GM19023 (cell line): ENCODE data around the gene SLC39A7.
A peak's percentile ranks its signal among the peaks of the same experiment; 100 is the strongest.

Experiments
- ATAC-seq: cut with Tn5 transposase; IDR thresholded peaks from one replicate; pipeline ENCODE4 v1.9.1; 2021; ENCODE audit warnings: mild to moderate bottlenecking, moderate library complexity; ENCODE audit not compliant: unreplicated experiment

The SLC39A7 gene

DNA sequence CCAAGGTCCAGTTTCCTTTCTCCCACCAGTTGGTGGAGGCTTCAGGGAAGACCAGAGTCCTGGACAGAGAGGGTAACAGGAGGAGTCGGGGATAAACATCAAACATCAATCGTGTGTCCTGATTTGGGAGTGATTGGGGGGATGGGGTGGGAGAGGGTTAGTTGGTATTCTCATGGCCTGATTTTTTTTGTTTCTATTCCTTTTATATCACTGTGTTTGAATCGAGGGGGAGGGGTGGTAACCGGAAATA, 3.4 kb downstream of the SLC39A7 start:
- ATAC-seq: no peak

DNA sequence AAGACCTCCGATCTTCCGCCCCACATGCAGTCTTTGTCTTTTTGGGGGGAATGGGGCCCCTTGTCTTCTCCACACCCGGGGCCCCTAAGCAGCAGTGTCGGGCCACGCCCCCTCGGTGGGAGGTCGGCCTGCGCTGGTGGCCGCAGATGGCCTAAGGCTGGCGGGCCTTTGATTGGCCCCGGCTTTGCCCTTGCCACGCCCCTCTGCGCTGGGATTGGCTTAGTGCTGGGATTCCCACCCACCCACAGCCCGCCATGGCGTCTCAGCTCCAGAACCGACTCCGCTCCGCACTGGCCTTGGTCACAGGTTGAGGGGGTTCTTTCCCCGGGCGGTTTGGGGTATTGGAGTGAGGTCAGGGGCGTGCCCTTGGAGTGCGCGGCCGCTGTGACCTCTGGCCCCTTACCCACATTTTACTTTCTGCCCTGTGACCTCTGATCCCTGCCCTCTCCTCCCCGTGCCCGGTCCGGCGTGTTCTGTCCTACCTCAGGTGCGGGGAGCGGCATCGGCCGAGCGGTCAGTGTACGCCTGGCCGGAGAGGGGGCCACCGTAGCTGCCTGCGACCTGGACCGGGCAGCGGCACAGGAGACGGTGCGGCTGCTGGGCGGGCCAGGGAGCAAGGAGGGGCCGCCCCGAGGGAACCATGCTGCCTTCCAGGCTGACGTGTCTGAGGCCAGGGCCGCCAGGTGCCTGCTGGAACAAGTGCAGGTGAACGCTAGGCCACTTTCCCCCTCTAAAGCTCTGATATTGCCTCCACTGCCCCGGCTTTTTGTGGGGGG, 3.9 kb downstream of the SLC39A7 start, which contains the start of gene HSD17B8:
TSS of gene HSD17B8 (plus strand) at position 241 of the 776 bp plus-strand sequence. CDS start at position 255, 14 bp downstream.
- ATAC-seq: peak; percentile 45

DNA sequence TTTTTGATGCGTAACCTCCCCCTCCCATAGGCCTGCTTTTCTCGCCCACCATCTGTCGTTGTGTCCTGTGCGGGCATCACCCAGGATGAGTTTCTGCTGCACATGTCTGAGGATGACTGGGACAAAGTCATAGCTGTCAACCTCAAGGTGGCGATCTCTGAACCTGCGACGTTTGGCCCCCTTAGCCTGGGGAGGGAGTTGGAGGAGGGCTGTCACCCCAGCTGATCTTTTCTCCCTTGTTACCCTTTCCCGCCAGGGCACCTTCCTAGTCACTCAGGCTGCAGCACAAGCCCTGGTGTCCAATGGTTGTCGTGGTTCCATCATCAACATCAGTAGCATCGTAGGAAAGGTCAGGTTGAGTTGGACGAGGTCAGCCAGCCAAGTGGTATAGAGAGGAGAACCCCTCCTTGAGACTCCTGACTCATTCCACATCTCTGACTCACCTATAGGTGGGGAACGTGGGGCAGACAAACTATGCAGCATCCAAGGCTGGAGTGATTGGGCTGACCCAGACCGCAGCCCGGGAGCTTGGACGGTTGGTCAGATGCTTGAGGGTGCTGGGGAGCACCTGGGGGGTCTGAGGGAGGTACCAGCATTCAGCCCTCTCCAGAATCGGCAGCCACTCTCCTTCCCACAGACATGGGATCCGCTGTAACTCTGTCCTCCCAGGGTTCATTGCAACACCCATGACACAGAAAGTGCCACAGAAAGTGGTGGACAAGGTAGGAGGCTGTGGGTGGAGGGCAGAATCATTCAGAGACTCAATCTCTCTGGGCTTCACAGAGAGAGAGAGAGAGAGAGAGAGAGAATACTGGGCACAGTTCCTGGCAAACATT, 4.7 kb downstream of the SLC39A7 start:
- no peak for ATAC-seq

DNA sequence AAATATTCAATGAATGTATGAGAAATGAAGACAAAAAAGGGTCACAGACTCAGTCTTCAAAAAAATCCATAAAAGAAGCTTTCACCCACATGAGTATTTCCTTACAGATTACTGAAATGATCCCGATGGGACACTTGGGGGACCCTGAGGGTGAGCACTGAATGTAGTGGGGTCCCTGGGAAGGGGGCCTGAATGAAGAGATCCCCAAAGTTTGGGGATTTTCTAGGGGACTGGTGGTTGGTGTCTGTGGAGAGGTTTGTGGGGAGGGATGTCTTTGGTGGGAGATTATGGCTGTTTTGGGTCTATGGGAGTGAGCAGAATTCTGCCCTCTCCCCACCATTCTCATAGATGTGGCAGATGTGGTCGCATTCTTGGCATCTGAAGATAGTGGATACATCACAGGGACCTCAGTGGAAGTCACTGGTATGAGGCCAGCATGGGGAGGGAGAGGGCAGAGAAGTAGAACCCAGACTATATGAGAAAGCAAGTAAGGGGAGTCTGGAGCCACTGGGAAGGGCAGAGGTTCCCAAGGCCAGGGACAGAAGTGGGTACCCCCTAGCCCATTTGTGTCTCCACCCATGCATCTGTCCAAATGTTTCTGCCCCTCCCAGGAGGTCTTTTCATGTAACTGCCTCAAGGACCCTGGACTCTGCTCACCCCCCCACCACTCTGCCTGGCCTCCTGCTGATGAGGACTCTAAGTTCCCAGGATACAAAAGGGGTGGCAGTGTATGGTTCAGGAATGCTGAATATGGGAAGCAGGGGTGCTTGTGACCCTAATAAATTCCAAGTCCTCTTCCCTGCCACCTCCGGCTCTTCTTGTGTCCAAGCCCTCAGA, 5.6 kb downstream of the SLC39A7 start:
- ATAC-seq: no peak

DNA sequence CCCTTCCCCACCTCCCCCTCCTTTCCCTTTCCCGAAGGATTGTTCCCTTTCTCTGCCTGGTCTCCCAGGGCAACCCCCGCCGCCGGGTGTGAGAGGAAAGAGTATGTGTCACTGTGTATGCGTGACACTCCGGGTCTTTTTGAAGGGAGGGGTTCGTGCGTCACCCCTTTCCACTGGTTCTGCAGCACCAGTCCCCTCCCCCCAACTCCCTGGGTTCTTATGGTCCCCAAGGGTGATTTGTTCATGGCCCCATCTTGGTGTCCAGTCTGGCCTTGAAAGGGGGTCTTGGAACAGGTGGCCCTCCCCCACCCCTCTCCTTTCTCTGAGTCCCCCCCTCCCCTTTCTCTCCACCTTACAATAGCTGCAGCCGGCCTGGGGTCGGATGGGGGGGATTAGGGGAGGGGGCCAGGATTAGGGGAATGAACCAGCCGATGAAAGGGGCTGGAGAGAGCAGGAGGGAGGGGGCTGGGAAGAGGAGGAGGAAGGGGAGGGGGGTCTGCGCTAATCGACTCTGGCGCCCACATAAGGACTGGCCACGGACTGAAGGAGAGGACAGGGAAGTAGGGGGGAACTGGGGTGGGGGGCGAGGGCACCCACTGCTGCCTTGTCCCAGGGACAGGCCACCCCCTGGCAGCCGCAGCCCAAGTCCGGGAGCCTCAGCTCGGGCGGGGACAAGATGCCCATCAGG, 6.3 kb downstream of the SLC39A7 start:
- ATAC-seq: no peak

DNA sequence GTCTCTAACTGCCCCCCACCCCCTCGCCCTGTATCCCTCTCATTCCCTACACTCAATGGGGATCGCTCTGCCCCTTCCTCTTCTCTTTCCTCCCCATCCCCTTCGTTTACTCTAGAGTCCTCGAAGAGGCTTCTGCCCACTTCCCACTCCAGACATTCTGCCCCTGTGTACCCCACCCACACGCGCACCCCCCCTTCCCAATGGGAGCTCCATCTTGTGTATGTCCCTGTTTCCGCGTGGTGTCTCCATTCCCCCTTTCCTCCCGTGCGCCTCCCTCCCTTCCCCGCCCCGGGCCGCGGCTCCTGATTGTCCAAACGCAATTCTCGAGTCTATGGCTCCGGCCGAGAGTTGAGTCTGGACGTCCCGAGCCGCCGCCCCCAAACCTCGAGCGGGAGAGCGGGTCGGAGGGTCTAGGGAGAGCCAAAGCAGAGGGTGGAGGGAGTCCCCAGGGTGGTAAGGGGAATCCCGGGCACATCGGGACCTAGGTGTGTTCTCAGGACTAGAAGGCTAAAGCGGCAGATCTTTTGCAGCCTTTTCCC, 7.0 kb downstream of the SLC39A7 start:
- ATAC-seq: no peak

DNA sequence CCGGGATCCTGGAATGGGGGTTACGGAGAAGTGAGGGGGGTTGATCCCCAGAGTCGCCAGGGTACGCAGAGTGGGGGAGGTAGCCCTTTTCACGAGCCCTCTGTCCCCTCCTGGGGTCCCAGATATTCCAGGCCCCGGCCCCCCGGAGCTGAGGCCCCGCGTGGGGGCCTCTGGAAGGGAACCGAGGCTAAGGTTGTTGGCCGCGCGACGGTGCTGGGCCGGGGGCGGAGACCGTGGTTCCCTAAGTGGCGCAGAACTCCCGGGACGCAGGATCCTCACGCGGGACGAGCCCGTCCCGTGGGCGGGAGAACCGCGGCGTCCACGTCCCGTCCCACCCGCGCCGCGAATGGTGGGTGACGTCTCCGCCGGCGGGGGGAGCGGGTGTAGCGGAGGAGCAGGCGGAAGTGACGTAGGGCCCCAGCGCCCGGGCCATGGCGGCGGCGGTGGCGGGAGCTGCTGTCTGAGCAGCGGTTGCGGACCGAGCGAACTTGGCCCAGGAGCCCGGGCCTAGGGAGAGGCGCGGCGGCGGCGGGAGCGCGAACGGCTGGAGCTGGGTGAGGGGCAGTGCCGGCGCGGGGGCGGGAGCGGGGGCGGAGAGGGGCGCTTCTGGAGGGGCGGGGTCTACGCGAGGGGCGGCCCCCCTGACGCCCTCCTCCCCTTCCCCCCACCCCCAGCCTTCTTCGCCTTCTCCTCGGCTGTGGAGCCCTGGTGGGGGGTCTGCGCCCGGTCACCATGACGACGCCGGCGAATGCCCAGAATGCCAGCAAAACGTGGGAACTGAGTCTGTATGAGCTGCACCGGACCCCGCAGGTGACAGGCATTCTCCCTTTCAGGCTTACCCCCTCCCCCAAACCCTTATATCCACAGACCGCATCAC, 7.7 kb downstream of the SLC39A7 start, which contains the start of gene RING1:
TSS of gene RING1 (plus strand) at position 410 of the 877 bp plus-strand sequence. CDS start at position 733, 323 bp downstream.
- ATAC-seq: peak; percentile 49

DNA sequence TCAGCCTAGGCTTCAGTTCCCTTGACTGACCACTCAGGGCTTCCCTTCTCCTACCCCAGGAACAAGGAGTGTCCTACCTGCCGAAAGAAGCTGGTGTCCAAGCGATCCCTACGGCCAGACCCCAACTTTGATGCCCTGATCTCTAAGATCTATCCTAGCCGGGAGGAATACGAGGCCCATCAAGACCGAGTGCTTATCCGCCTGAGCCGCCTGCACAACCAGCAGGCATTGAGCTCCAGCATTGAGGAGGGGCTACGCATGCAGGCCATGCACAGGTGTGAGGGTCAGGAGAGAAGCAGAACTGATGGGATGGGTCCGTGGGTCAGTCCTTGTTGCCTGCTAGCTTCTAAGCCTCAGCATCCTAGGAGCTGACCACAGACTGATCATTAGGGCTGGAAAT, 9.2 kb downstream of the SLC39A7 start:
- no peak for ATAC-seq

DNA sequence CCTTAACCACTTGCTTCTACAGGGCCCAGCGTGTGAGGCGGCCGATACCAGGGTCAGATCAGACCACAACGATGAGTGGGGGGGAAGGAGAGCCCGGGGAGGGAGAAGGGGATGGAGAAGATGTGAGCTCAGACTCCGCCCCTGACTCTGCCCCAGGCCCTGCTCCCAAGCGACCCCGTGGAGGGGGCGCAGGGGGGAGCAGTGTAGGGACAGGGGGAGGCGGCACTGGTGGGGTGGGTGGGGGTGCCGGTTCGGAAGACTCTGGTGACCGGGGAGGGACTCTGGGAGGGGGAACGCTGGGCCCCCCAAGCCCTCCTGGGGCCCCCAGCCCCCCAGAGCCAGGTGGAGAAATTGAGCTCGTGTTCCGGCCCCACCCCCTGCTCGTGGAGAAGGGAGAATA, 10.5 kb downstream of the SLC39A7 start:
- ATAC-seq: no peak

DNA sequence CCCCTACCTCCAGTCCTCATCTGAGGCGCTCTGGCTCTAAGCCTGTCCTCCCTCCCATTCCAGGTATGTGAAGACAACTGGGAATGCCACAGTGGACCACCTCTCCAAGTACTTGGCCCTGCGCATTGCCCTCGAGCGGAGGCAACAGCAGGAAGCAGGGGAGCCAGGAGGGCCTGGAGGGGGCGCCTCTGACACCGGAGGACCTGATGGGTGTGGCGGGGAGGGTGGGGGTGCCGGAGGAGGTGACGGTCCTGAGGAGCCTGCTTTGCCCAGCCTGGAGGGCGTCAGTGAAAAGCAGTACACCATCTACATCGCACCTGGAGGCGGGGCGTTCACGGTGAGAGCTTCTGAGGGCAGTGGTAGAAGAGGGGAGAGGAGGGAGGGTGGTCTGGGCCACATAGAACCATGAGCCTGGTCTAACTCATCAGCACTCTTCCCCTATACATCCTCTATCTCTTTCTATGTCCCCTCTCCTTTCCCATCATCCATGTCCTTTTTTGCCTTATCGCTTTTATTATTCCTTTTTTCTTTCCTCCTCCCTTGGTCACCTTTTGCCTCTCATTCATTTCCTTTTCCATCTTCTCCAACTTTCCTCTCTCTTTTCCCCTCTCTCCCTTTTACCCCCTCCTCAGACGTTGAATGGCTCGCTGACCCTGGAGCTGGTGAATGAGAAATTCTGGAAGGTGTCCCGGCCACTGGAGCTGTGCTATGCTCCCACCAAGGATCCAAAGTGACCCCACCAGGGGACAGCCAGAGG, 11.2 kb downstream of the SLC39A7 start:
- no peak for ATAC-seq

DNA sequence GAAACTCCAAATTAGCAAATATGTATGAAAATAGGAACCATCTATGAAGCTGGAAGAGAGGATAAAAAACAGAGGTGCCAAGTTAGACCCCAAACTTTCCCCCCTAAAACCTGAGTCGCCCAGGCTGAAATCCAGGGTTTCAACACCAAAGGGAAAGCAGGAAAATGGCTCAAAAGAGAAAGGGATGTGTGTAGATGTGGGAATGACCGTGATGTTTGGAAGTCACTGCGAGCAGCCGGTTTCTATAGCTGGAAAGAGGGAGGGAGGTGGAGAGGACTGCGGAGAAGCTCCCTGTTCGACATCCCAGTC, 12.1 kb downstream of the SLC39A7 start:
- ATAC-seq: no peak

DNA sequence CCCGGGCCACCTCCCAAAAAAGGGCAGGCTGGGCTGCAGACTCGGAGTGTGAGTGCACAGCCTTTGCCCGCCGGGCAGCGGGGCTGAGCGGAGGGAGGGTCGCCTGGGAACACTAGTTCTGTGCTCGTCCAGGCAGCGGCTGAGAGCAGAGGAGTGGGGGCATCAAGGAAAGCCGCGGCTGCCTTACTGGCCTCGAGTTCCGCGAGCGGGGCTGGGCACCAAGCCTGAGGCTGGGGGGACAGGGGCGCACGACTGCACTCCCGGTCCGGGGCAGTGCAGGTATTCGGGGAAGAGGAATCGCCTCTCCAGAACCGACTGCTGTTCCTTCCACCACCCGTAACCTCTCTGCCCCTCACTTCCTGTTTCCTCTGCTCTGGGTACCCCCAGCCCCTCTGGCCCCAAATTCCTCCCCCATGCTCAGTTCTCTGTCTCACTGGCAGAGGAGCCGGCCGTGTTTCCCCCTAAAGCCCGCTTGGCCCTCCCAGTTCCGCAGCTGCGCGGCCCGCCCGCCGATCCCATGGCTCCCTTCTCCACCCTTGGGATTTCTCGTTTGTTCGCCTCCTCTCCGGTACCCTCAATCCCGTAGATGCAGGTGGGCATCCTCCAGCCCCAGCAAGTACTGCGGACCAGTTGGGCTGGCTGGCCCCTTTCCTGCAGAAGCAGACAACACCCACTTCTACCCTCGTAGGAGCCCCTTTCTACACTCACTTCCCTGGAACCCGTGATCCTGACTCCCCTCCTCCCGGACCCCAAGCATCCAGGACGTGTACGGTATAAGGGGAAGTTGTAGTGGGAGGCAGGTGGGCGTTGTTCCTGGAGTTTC, 12.7 kb downstream of the SLC39A7 start:
- no peak for ATAC-seq

DNA sequence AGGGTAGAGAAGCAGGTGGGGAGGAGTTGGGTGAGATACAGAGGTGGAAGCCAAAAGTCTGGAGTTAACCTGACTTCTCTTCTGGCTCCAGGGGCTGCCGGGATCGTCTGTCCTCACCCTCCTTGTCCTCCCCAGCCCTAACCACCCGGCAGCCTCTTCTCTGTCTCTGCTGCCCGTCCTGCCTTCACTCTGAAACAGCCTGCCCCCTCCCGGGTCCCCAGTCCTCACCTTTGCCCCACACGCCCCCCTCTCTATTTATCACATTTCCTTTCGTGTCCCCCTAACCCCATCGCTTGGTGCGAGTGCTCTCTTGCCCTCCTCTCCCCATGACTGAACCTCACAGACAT, 13.3 kb downstream of the SLC39A7 start:
- ATAC-seq: no peak

DNA sequence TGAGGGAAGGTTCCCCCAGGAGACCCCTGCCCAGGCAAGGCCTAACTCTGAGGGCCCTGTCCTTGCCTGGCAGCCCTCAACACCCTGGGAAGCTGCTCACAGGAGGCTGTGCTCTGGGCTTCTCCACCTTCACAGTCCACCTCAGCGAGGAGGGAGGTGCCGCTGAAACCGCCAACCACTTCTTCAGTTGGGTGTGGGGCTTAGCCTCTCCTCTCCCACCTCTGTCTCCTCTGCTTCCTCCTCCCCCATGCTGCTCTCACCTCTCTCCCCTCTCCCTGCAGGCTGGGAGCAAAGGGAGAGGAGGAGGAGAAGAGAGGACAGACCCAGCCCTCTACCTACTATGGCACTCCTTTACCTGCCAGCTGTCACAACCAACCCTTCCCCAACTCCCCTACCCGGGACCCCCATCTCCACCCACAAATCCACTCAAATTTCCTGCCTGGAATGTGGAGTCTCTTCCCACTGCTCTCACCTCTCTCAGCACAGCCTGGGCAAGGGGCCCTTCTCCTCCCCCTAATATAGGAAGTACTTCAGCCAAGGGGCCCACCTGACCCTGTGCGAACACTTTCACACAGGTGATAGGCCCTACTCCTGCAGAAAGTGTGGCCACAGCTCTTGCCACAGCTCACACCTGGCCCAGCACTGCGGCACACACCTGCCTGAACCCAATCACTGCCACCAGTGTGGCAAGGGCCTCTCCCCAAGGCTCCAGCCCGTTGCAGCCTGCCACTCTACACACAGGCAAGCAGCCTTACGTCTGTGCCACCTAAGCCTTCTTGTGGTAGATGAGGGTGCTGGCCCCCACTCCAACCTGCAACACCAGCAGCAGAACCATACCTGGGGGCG, 14.8 kb downstream of the SLC39A7 start:
- no peak for ATAC-seq

DNA sequence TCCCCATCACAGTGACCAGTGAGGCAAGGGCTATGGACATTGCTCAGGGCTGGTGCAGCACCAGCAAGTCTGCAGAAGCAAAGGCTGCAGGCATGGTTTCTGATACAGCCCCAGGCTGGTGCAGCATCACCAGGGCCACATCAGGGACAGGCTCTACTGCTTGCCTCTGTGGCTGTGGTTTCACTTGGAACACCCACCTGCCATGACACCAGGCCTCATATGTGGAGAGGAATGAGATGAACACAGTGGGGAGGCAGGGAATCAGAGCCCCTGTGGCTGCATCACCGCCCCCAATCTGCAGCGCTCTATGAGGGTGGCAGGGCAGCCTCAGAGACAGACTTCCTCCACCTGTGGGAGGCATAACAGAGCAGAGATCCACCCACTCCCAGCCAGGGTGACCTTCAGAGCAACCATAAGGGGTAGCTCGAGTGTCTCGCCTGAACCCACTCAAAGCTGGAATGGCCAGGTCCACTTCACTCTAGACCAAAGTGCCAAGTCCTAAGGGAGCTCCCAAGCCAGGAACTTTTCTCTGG, 15.5 kb downstream of the SLC39A7 start:
- no peak for ATAC-seq

DNA sequence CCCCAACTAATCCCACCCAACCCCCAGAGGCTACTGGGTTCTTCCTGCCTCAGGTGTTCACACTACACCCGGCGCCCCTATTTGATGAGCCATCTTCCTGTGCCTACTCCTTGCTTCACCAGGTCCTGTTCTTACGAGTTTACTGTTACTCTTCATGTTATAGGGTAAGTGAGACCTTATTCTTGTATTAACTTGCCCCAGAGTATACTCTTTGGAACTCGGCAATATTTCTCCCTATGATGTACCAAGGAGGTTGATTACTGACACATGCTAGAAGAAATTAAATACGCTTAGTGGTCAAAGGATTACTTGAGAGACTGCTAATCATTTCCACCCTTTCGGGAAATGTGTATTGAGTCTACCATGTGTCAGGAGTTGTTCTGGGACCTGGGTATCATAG, 16.6 kb downstream of the SLC39A7 start:
- ATAC-seq: no peak

DNA sequence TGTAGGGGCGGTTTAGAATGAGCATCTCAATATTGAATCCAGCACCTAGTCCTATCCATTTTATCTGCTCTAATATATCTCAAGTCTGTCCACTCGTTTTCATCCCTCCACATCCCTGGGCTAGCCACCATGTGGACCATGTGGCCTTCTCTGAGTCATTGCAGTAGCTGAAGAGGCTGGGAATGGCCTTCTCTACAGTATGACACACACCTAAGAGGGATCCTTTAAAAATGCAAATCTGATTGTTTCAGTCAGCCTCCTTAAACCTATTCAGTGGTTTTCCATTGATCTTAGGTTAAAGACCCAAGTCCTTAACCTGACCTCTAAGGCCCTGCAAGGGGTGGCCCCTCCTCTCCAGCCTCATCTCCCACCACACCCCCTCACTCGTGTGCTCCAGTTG, 17.0 kb downstream of the SLC39A7 start:
- no peak for ATAC-seq
